H9 (cell line): ENCODE data around the gene MYO10. TPM values are rescaled to one million over a fixed set of nuclear protein-coding genes. Genes with fewer than 3 reads are reported as not detected.

ENCODE experiments used
- DNase-seq: peaks from one replicate; pipeline ENCODE4 v3.0.0-alpha.2; 2017
- H2AFZ ChIP-seq: one replicate; pipeline ENCODE4 v1.6.1; 2013; ENCODE audit warnings: mild to moderate bottlenecking, low read length, control low read depth, moderate library complexity
- H2AK5ac ChIP-seq: 2 replicates; pipeline ENCODE4 v1.6.1; 2013; ENCODE audit warnings: low read length, control low read depth, mixed read lengths; ENCODE audit not compliant: insufficient read length
- H2BK120ac ChIP-seq: one replicate; pipeline ENCODE4 v1.6.1; 2013; ENCODE audit warnings: low read depth, mild to moderate bottlenecking, low read length, control low read depth, inconsistent platforms; ENCODE audit not compliant: poor library complexity, severe bottlenecking
- H2BK12ac ChIP-seq: 2 replicates; pipeline ENCODE4 v1.6.1; 2013; ENCODE audit warnings: low read length, control low read depth, mixed read lengths, low read depth; ENCODE audit not compliant: insufficient read length
- H2BK15ac ChIP-seq: 2 replicates; pipeline ENCODE4 v1.6.1; 2013; ENCODE audit warnings: low read depth, low read length, control low read depth
- H2BK20ac ChIP-seq: one replicate; pipeline ENCODE4 v1.6.1; 2013; ENCODE audit warnings: low read depth, mild to moderate bottlenecking, low read length, control low read depth, inconsistent platforms; ENCODE audit not compliant: poor library complexity, severe bottlenecking
- H2BK5ac ChIP-seq: 2 replicates; pipeline ENCODE4 v1.6.1; 2013; ENCODE audit warnings: low read length, control low read depth, mixed read lengths; ENCODE audit not compliant: insufficient read length
- H3K14ac ChIP-seq: 2 replicates; pipeline ENCODE4 v1.6.1; 2013; ENCODE audit warnings: low read length, control low read depth; ENCODE audit not compliant: insufficient read depth
- H3K18ac ChIP-seq: 2 replicates; pipeline ENCODE4 v1.6.1; 2013; ENCODE audit warnings: low read depth, mild to moderate bottlenecking, mixed read lengths, low read length, control low read depth; ENCODE audit not compliant: insufficient read length
- H3K23ac ChIP-seq: 2 replicates; pipeline ENCODE4 v1.6.1; 2013; ENCODE audit warnings: low read length, control low read depth, mixed read lengths, low read depth; ENCODE audit not compliant: insufficient read length
- H3K23me2 ChIP-seq: 2 replicates; pipeline ENCODE4 v1.6.1; 2013; ENCODE audit warnings: low read depth, mild to moderate bottlenecking, mixed read lengths, low read length, control low read depth; ENCODE audit not compliant: insufficient read length, poor library complexity, severe bottlenecking
- H3K27ac ChIP-seq: 2 replicates; pipeline ENCODE4 v1.5.1; 2013; ENCODE audit warnings: low read length, control low read depth, mixed read lengths, low read depth; ENCODE audit not compliant: insufficient read length
- H3K27me3 ChIP-seq: 2 replicates; pipeline ENCODE4 v1.6.1; 2013; ENCODE audit warnings: low read length, control low read depth, inconsistent platforms; ENCODE audit not compliant: insufficient read depth
- H3K4ac ChIP-seq: 2 replicates; pipeline ENCODE4 v1.6.1; 2013; ENCODE audit warnings: low read depth, mild to moderate bottlenecking, control low read depth, inconsistent platforms, low read length, moderate library complexity
- H3K4me1 ChIP-seq: 2 replicates; pipeline ENCODE4 v1.6.1; 2013; ENCODE audit warnings: low read length, control low read depth, inconsistent platforms; ENCODE audit not compliant: insufficient read depth
- H3K4me2 ChIP-seq: 2 replicates; pipeline ENCODE4 v1.6.1; 2013; ENCODE audit warnings: low read length, control low read depth, mixed read lengths; ENCODE audit not compliant: insufficient read length, insufficient read depth
- H3K56ac ChIP-seq: 2 replicates; pipeline ENCODE4 v1.6.1; 2013; ENCODE audit warnings: low read depth, mild to moderate bottlenecking, mixed read lengths, low read length, control low read depth; ENCODE audit not compliant: insufficient read length
- H3K79me1 ChIP-seq: 2 replicates; pipeline ENCODE4 v1.6.1; 2013; ENCODE audit warnings: low read depth, mild to moderate bottlenecking, moderate library complexity, low read length, control low read depth, inconsistent platforms; ENCODE audit not compliant: insufficient read depth, poor library complexity, severe bottlenecking
- H3K79me2 ChIP-seq: 2 replicates; pipeline ENCODE4 v1.6.1; 2013; ENCODE audit warnings: low read length, control low read depth, inconsistent platforms; ENCODE audit not compliant: insufficient read depth
- H3K9ac ChIP-seq: 2 replicates; pipeline ENCODE4 v1.6.1; 2013; ENCODE audit warnings: low read length, control low read depth, mixed read lengths; ENCODE audit not compliant: insufficient read length; ENCODE audit errors: extremely low read depth
- H3K9me3 ChIP-seq: one replicate; pipeline ENCODE4 v1.6.1; 2013; ENCODE audit warnings: low read depth, low read length, inconsistent platforms; ENCODE audit not compliant: control insufficient read depth
- H3T11ph ChIP-seq: one replicate; pipeline ENCODE4 v1.6.1; 2013; ENCODE audit warnings: mild to moderate bottlenecking, low read length, control low read depth, inconsistent platforms
- H4K20me1 ChIP-seq: one replicate; pipeline ENCODE4 v1.6.1; 2013; ENCODE audit not compliant: control insufficient read depth, insufficient read length, insufficient read depth
- H4K5ac ChIP-seq: 2 replicates; pipeline ENCODE4 v1.6.1; 2013; ENCODE audit warnings: low read depth, mild to moderate bottlenecking, mixed read lengths, low read length, control low read depth; ENCODE audit not compliant: insufficient read length
- H4K8ac ChIP-seq: replicated peaks from 2 replicates; pipeline ENCODE4 v1.6.1; 2013; ENCODE audit warnings: low read length, control low read depth, mixed read lengths, low read depth; ENCODE audit not compliant: insufficient read length
- H4K91ac ChIP-seq: 2 replicates; pipeline ENCODE4 v1.6.1; 2013; ENCODE audit warnings: low read depth, mild to moderate bottlenecking, moderate library complexity, mixed read lengths, low read length, control low read depth; ENCODE audit not compliant: insufficient read length
- H3K27ac Mint-ChIP-seq, 3 experiments: 2 replicates in 2 of 3; 3 replicates in 1 of 3; pipeline ENCODE4 v1.8.0; 2020 to 2021; ENCODE audit warnings: mixed read lengths in 3 of 3, mild to moderate bottlenecking in 1 of 3, moderate library complexity in 1 of 3
- H3K27me3 Mint-ChIP-seq: 2 replicates; pipeline ENCODE4 v1.8.0; 2021; ENCODE audit warnings: low read depth, mild to moderate bottlenecking, moderate library complexity, mixed read lengths
- H3K36me3 Mint-ChIP-seq, 3 experiments: 2 replicates in 2 of 3; 3 replicates in 1 of 3; pipeline ENCODE4 v1.8.0; 2020 to 2021; ENCODE audit warnings: low read depth in 3 of 3, mixed read lengths in 3 of 3; ENCODE audit not compliant: insufficient read depth in 1 of 3
- H3K4me1 Mint-ChIP-seq, 2 experiments: 2 replicates each; pipeline ENCODE4 v1.8.0; 2020; ENCODE audit warnings: mixed read lengths in 2 of 2
- H3K4me3 Mint-ChIP-seq, 2 experiments: 2 replicates in 1 of 2; 3 replicates in 1 of 2; pipeline ENCODE4 v1.8.0; 2020 to 2021; ENCODE audit warnings: mild to moderate bottlenecking in 2 of 2, mixed read lengths in 2 of 2, moderate library complexity in 1 of 2
- H3K9me3 Mint-ChIP-seq, 2 experiments: 2 replicates in 1 of 2; 3 replicates in 1 of 2; pipeline ENCODE4 v1.8.0; 2020; ENCODE audit warnings: mild to moderate bottlenecking in 2 of 2, mixed read lengths in 2 of 2, moderate library complexity in 1 of 2
- WGBS: extraction: QIAGEN DNeasy Blood & Tissue Kit; methylation state at CpG from one replicate; pipeline ENCODE4 v1.1.7; 2013; ENCODE audit warnings: missing lambda C conversion rate, low lambda C conversion rate, mixed read lengths; ENCODE audit not compliant: insufficient read length; ENCODE audit errors: extremely low coverage; 5-methylcytosine and 5-hydroxymethylcytosine counted together
- total RNA-seq: library from RNA; stranded (reverse); gene quantifications from 2 replicates; pipeline ENCODE4 v1.2.1, GENCODE V29; 2021
- TF ChIP-seq, protein P1 (sequence below): fragments of 200-600 bp; sonication (generic); conservative IDR thresholded peaks from 3 replicates; pipeline ENCODE4 v1.8.0; 2021; ENCODE audit warnings: antibody characterized with exemption, mild to moderate bottlenecking

Gene MYO10
- total RNA-seq, 1 experiment from 2014 or later = 127 TPM

DNA sequence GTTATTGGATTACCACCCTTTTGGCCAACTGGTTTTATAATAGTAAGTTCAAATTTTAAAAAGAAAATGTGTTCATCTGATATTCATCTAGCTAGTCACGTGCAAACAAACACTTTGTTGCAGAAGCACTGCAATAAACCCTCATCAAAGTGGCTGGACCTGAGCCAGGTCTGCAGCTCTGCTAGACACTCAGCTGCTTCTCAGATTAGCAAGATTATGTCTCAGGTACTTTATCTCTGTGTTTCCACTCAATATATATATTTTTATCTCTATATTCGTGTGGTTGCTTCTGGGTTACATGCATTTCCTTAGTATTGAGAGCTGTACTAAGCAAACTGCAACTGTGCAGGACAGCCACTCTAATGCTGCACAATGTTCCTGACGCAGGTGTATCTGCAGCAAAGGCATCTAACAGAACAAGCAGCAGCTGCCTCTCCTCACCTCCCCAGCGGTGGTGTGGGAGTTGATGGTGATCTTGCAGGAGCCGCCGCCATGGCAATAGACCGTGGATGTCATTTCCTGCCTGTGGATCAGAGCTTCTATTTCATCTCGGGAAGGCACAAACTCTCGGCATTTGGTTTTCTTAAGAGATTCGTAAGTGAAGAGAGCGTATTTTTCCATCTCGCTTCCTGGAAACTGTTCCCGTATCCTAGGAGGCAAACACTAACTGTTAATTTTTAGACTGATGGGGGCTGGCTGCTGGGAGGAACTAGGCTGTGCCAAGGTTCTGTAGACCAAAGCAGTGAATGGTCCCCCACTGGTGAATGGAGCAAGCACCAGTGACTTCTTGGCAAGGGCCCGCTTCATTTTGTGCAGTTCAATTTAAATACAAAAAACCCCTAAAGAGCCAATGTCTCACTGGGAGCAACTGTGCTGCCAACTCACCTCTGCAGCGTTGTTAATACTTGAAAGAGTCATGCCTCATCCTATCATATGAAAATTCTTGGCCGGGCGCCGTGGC is 262.6 kb downstream of the MYO10 start:
- no CpG with 5 or more reads among the region's 18 CpGs for WGBS
- Histone ChIP-seq H3T11ph (no peak overlapping the region), H4K20me1 (no peaks in the 10 kb centered on the region), H2BK120ac (no peak overlapping the region), H3K23me2 (no peaks in the 10 kb centered on the region), H3K4ac (no peak overlapping the region), H3K27me3 (no peaks in the 10 kb centered on the region), H4K8ac (no peak overlapping the region), H2BK20ac (no peak overlapping the region), H2BK5ac (no peak overlapping the region), H4K5ac (no peak overlapping the region), H3K56ac (no peak overlapping the region), H3K27ac (no peak overlapping the region), H3K9me3 (no peaks in the 10 kb centered on the region), H3K18ac (no peak overlapping the region), H2BK15ac (no peak overlapping the region), H3K79me2 (no peaks in the 10 kb centered on the region), H2AK5ac (no peak overlapping the region), H4K91ac (no peak overlapping the region), H3K4me1 (no peaks in the 10 kb centered on the region), H3K9ac (no peak overlapping the region), H2BK12ac (no peak overlapping the region), H3K23ac (no peak overlapping the region), H3K79me1 (no peaks in the 10 kb centered on the region), H3K14ac (no peak overlapping the region), H2AFZ (no peak overlapping the region), H3K4me2 (no peak overlapping the region)
- Mint-ChIP-seq H3K27ac (peak overlapping the region in 2 of 3 experiments; percentile 7 to 9; a peak in 2 of 7 replicates), H3K4me1 (no peaks in the 10 kb centered on the region), H3K9me3 (no peaks in the 10 kb centered on the region), H3K36me3 (peaks cover 60 to 95% (median 84%) of the 10 kb centered on the region in 3 experiments), H3K4me3 (no peak overlapping the region), H3K27me3 (no peaks in the 10 kb centered on the region)
- DNase-seq = no peak
- TF ChIP-seq, protein P1, sequence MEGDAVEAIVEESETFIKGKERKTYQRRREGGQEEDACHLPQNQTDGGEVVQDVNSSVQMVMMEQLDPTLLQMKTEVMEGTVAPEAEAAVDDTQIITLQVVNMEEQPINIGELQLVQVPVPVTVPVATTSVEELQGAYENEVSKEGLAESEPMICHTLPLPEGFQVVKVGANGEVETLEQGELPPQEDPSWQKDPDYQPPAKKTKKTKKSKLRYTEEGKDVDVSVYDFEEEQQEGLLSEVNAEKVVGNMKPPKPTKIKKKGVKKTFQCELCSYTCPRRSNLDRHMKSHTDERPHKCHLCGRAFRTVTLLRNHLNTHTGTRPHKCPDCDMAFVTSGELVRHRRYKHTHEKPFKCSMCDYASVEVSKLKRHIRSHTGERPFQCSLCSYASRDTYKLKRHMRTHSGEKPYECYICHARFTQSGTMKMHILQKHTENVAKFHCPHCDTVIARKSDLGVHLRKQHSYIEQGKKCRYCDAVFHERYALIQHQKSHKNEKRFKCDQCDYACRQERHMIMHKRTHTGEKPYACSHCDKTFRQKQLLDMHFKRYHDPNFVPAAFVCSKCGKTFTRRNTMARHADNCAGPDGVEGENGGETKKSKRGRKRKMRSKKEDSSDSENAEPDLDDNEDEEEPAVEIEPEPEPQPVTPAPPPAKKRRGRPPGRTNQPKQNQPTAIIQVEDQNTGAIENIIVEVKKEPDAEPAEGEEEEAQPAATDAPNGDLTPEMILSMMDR = no peak
